Cardiac muscle cell (in vitro differentiated cells and primary cell): Measurements from ENCODE around the gene ZNF398. TPM values are rescaled to one million over a fixed set of nuclear protein-coding genes. Genes with fewer than 3 reads are reported as not detected.

Experiments
- DNase-seq, 2 donors: peaks; one replicate each; pipeline versions ENCODE4 v3.0.0 to v3.0.0-alpha.2; 2010 to 2017; ENCODE audit warnings: low read depth in 1 of 2, low spot score in 1 of 2
- H3K27ac ChIP-seq: fragments of 200-600 bp; sonication (generic); 2 replicates; pipeline ENCODE4 v1.5.1; 2016
- H3K27me3 ChIP-seq: fragments of 200-600 bp; sonication (generic); 2 replicates; pipeline ENCODE4 v1.6.0; 2016; ENCODE audit warnings: control low read depth
- H3K36me3 ChIP-seq: fragments of 200-600 bp; sonication (generic); 2 replicates; pipeline ENCODE4 v1.5.1; 2016; ENCODE audit warnings: control low read depth
- H3K4me1 ChIP-seq: fragments of 200-600 bp; sonication (generic); 2 replicates; pipeline ENCODE4 v1.8.1; 2017; ENCODE audit warnings: low read depth, mild to moderate bottlenecking, mixed run types
- H3K4me3 ChIP-seq: fragments of 200-600 bp; sonication (generic); 2 replicates; pipeline ENCODE4 v1.5.1; 2016; ENCODE audit warnings: mild to moderate bottlenecking
- H3K9me3 ChIP-seq: fragments of 200-600 bp; sonication (generic); 2 replicates; pipeline ENCODE4 v1.5.1; 2017; ENCODE audit warnings: low read depth, mild to moderate bottlenecking, control low read depth
- polyA plus RNA-seq: library from polyadenylated mRNA; unstranded; fragments of >200 nt; fragmentation: Nextera tagmentation; extraction: Ambion mirVana; gene quantifications from 2 replicates; pipeline ENCODE4 v1.2.1, GENCODE V29; 2016
- total RNA-seq: library from RNA; depleted of rRNA; stranded (reverse); fragments of >200 nt; gene quantifications from 2 replicates; pipeline ENCODE4 v1.2.3, GENCODE V29; 2016
- TF ChIP-seq, protein P1 (sequence below): IDR thresholded peaks from 2 replicates; pipeline ENCODE4 v1.5.1; 2012; ENCODE audit warnings: low read depth, mild to moderate bottlenecking, low read length

The ZNF398 gene
- total and polyA plus RNA-seq, 2 experiments from 2014 or later, result 8.0 to 22.1 TPM

DNA sequence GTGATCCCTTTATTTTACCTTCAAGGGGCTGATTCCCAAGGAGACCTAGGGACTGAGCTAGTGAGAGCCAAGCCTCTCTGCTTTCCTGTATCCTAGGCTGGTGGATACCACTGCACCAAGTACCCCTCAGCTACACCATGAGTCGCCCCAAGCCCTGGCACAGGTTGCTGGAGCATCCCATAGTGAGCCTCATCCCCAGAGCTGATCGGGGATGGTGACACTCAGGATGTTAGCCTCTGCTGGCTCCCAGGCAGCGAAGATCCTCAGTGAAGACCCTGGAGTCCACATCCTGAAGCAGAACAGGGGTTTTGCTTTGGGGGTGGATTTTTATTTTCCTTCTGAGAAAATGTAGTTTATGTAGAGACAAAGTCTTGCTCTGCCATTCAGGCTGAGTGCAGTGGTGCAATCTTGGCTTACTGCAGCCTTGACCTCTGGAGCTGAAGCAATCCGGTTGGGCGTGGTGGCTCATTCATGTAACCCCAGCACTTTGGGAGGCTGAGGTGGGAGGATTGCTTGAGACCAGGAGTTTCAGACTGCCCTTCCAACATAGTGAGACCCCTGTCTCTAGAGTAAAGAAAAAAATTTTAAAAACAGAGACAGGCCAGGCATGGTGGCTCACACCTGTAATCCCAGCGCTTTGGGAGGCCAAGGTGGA, 79.7 kb downstream of the ZNF398 start:
- Histone ChIP-seq H3K36me3 (peaks cover 3% of the 10 kb centered on the region), H3K9me3 (no peaks in the 10 kb centered on the region), H3K27me3 (no peaks in the 10 kb centered on the region), H3K4me3 (no peak overlapping the region), H3K4me1 (no peaks in the 10 kb centered on the region), H3K27ac (no peak overlapping the region)
- DNase-seq, result peak in 1 of 2 donors; percentile 21
- TF ChIP-seq, protein P1, sequence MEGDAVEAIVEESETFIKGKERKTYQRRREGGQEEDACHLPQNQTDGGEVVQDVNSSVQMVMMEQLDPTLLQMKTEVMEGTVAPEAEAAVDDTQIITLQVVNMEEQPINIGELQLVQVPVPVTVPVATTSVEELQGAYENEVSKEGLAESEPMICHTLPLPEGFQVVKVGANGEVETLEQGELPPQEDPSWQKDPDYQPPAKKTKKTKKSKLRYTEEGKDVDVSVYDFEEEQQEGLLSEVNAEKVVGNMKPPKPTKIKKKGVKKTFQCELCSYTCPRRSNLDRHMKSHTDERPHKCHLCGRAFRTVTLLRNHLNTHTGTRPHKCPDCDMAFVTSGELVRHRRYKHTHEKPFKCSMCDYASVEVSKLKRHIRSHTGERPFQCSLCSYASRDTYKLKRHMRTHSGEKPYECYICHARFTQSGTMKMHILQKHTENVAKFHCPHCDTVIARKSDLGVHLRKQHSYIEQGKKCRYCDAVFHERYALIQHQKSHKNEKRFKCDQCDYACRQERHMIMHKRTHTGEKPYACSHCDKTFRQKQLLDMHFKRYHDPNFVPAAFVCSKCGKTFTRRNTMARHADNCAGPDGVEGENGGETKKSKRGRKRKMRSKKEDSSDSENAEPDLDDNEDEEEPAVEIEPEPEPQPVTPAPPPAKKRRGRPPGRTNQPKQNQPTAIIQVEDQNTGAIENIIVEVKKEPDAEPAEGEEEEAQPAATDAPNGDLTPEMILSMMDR, result no peak

DNA sequence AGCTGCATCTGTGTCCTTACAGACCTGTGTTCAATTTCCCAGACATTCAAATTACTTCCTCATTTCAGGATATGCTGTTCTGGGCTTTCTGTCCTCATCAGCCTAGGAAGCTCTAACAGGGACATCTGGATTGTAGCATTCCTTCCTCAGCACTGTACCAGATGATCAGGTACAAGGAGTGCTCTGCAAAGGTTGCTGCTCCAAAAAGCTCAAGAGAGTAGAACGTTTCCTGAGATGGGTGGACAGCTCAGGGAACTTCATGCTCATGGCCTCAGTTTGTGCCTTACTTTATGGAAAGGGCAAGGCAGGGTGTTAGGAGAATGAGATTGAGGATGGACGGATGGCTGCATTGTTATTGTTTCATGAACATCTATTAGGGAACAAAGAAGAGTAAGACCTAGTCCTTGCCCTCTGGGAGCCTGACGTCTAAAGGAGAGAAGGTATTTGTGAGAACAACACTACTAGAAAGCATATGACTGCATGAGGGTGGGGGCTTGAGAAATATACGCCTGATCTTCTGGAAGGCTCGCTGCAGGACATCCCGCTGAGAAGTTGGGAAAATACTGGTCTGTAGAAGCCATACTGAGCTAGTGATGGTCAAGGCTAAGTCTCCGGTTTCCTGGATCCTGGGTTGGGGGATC, 81.7 kb downstream of the ZNF398 start:
- no peak overlapping the region for H3K4me3 ChIP-seq
- H3K9me3 ChIP-seq, result no peaks in the 10 kb centered on the region
- no peak overlapping the region for H3K27ac ChIP-seq
- no peak for DNase-seq
- peaks cover 3% of the 10 kb centered on the region for H3K36me3 ChIP-seq
- no peaks in the 10 kb centered on the region for H3K27me3 ChIP-seq
- H3K4me1 ChIP-seq, result no peaks in the 10 kb centered on the region
- TF ChIP-seq, protein P1, result no peak

DNA sequence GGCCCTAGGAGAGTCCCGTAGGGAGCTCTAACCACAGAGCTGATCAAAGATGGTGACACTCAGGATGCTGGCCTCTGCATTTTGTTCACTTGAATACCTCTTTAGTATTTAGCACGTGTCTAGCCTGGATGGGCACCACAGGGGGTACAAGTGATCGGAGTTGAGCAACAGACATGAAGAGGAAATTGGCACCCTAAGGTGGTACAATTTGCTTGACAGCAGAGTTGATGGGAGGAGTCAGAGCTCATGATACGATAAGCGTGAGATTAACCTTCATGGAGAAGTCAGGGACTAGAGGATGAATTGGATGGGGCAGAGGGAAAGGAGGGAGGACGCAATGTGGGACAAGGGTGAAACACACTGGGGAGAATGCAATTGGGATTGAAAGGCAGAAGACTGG, 82.3 kb downstream of the ZNF398 start:
- no peak for DNase-seq
- Histone ChIP-seq H3K9me3 (no peaks in the 10 kb centered on the region), H3K4me1 (no peaks in the 10 kb centered on the region)

DNA sequence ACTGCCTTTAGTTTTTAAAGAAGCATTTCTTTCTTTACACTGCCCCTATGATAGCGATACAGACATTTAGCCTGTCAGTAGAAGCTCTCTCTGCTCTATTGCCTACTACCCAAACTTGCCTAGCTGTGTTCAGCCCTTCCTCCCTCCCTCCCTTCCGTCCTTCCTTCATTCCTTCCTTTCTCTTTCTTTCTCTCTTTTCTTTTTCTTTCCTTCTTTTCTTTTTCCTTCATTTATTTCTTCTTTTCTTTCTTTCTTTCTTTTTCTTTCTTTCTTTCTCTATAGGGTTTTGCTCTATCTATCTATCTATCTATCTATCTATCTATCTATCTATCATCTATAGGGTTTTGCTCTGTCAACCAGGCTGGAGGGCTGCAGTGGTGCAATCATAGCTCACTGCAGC, 85.1 kb downstream of the ZNF398 start:
- Histone ChIP-seq H3K27ac (no peak overlapping the region), H3K4me3 (no peak overlapping the region), H3K36me3 (no peaks in the 10 kb centered on the region), H3K9me3 (no peaks in the 10 kb centered on the region), H3K27me3 (peaks cover 7% of the 10 kb centered on the region), H3K4me1 (no peaks in the 10 kb centered on the region)
- TF ChIP-seq, protein P1, result no peak
- DNase-seq, result no peak

More for the DNA sequence above, 82.3 kb downstream of the ZNF398 start:
- Histone ChIP-seq H3K4me3 (no peak overlapping the region), H3K36me3 (no peaks in the 10 kb centered on the region), H3K27me3 (no peaks in the 10 kb centered on the region), H3K27ac (no peak overlapping the region)
- TF ChIP-seq, protein P1, result no peak

Other genes starting within 250 kb of the ZNF398 start
- 150 and 323 TPM in 2 replicates for gene PDIA4, start 118.9 kb upstream of the ZNF398 start, total RNA-seq
- 148 and 367 TPM in 2 replicates for gene PDIA4, start 118.9 kb upstream of the ZNF398 start, polyA plus RNA-seq
- 8.3 and 11.1 TPM in 2 replicates for gene ZNF786, start 56.7 kb upstream of the ZNF398 start, total RNA-seq
- gene ZNF786, start 56.7 kb upstream of the ZNF398 start, polyA plus RNA-seq, result 6.2 and 10.0 TPM in 2 replicates
- 6.8 and 7.1 TPM in 2 replicates for gene ZNF425, start 21.1 kb upstream of the ZNF398 start, total RNA-seq
- gene ZNF425, start 21.1 kb upstream of the ZNF398 start, polyA plus RNA-seq, result 7.6 and 11.3 TPM in 2 replicates
- gene ZNF282, start 48.1 kb downstream of the ZNF398 start, total RNA-seq, result 26.7 and 34.2 TPM in 2 replicates
- gene ZNF282, start 48.1 kb downstream of the ZNF398 start, polyA plus RNA-seq, result 6.9 and 8.9 TPM in 2 replicates
- 9.9 and 11.6 TPM in 2 replicates for gene ZNF212, start 92.2 kb downstream of the ZNF398 start, total RNA-seq
- gene ZNF212, start 92.2 kb downstream of the ZNF398 start, polyA plus RNA-seq, result 14.2 and 15.9 TPM in 2 replicates
- 12.7 and 26.4 TPM in 2 replicates for gene ZNF783, start 114.7 kb downstream of the ZNF398 start, total RNA-seq
- 12.8 and 18.7 TPM in 2 replicates for gene ZNF783, start 114.7 kb downstream of the ZNF398 start, polyA plus RNA-seq